HG03159 (cell line): ENCODE measurements around the gene ITGA7.

Source experiments
- ATAC-seq: cut with Tn5 transposase; IDR thresholded peaks from one replicate; pipeline ENCODE4 v1.9.1; 2021; ENCODE audit warnings: mild to moderate bottlenecking, moderate library complexity; ENCODE audit not compliant: unreplicated experiment

ITGA7 gene

GRCh38 chr12:55683676-55684075 lies 24.0 kb downstream of the ITGA7 start:
- ATAC-seq = no peak

GRCh38 chr12:55682087-55682796 lies 25.5 kb downstream of the ITGA7 start:
- ATAC-seq = no peak

GRCh38 chr12:55681142-55682077 lies 26.3 kb downstream of the ITGA7 start:
- ATAC-seq = no peak

- ATAC-seq = no peak
Measured at GRCh38 chr12:55679691-55680090, 28.0 kb downstream of the ITGA7 start.

GRCh38 chr12:55676707-55677106 lies 31.0 kb downstream of the ITGA7 start:
- no peak for ATAC-seq

GRCh38 chr12:55675666-55676065 lies 32.0 kb downstream of the ITGA7 start:
- ATAC-seq = no peak

GRCh38 chr12:55673638-55674037 lies 34.1 kb downstream of the ITGA7 start:
- peak; percentile 99 for ATAC-seq

GRCh38 chr12:55671746-55672145 lies 36.0 kb downstream of the ITGA7 start:
- no peak for ATAC-seq

- ATAC-seq = no peak
Measured at GRCh38 chr12:55670276-55670675, 37.4 kb downstream of the ITGA7 start.

GRCh38 chr12:55666508-55666907 lies 41.2 kb downstream of the ITGA7 start:
- no peak for ATAC-seq

GRCh38 chr12:55664826-55665225 lies 42.9 kb downstream of the ITGA7 start:
- no peak for ATAC-seq

- no peak for ATAC-seq
Measured at GRCh38 chr12:55663391-55663790, 44.3 kb downstream of the ITGA7 start.

- ATAC-seq = no peak
Measured at GRCh38 chr12:55659486-55660385, 48.0 kb downstream of the ITGA7 start.

- ATAC-seq = no peak
Measured at GRCh38 chr12:55658635-55659391, 48.9 kb downstream of the ITGA7 start.

GRCh38 chr12:55658212-55658611 lies 49.5 kb downstream of the ITGA7 start:
- no peak for ATAC-seq

- ATAC-seq = no peak
Measured at GRCh38 chr12:55657212-55657611, 50.5 kb downstream of the ITGA7 start.

- no peak for ATAC-seq
Measured at GRCh38 chr12:55654511-55655214, 53.0 kb downstream of the ITGA7 start.

- no peak for ATAC-seq
Measured at GRCh38 chr12:55653031-55653430, 54.7 kb downstream of the ITGA7 start.

- no peak for ATAC-seq
Measured at GRCh38 chr12:55652352-55652751, 55.4 kb downstream of the ITGA7 start.

GRCh38 chr12:55651299-55651683 lies 56.4 kb downstream of the ITGA7 start:
- no peak for ATAC-seq
